Measurements from ENCODE around the gene SMIM24.

SMIM24 gene

DNA sequence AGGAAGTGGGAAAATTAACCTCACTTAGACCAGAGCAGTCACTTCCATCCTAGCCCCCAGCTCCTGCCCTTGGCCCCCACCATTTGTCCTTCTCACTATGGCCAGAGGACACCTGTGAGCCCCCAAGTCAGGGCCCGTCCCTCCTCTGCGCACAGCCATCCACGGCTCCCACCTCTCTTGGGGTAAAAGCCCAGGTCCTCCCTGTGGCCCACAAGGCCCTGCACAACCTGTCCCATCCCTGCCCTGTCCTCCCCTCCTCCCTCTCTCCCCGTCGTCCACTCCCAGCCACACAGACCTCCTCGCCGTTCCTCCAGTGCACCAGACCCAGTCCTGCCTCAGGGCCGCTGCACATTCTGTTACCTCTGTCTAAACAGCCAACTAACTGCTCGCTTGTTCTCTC is 53.9 kb downstream of the SMIM24 start:
- Histone ChIP-seq H3K4me2 (ENCODE audit: low read depth, low read length) (no peak overlapping the region), H3F3A (ENCODE audit: insufficient read depth, low read length) (peaks cover 4% of the 10 kb centered on the region; the same call in 1 of the 2 replicates), H3K9ac (ENCODE audit: low read length) (no peak overlapping the region), H3K79me2 (ENCODE audit: low read length) (no peaks in the 10 kb centered on the region), H3K9me3 (replicated peaks; ENCODE audit: insufficient read depth, low read length) (no peaks in the 10 kb centered on the region), H2AFZ (ENCODE audit: low read length) (no peak overlapping the region), H3K36me3 (replicated peaks; ENCODE audit: insufficient read depth, low read length) (no peaks in the 10 kb centered on the region), H3K27ac (ENCODE audit: low read length) (no peak overlapping the region), H3K4me1 (ENCODE audit: low read length) (no peaks in the 10 kb centered on the region), H4K20me1 (ENCODE audit: insufficient read depth, low read length) (no peaks in the 10 kb centered on the region), H3K27me3 (replicated peaks; ENCODE audit: insufficient read depth, low read length) (peaks cover 94% of the 10 kb centered on the region), H3K4me3 (ENCODE audit: low read length) (no peak overlapping the region), H3K9me2 (replicated peaks; ENCODE audit: insufficient read depth, low read length) (no peaks in the 10 kb centered on the region)
- TF ChIP-seq, protein P1, sequence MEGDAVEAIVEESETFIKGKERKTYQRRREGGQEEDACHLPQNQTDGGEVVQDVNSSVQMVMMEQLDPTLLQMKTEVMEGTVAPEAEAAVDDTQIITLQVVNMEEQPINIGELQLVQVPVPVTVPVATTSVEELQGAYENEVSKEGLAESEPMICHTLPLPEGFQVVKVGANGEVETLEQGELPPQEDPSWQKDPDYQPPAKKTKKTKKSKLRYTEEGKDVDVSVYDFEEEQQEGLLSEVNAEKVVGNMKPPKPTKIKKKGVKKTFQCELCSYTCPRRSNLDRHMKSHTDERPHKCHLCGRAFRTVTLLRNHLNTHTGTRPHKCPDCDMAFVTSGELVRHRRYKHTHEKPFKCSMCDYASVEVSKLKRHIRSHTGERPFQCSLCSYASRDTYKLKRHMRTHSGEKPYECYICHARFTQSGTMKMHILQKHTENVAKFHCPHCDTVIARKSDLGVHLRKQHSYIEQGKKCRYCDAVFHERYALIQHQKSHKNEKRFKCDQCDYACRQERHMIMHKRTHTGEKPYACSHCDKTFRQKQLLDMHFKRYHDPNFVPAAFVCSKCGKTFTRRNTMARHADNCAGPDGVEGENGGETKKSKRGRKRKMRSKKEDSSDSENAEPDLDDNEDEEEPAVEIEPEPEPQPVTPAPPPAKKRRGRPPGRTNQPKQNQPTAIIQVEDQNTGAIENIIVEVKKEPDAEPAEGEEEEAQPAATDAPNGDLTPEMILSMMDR (IDR thresholded peaks at IDR 0.05; ENCODE audit: low read length) = no peak
- TF ChIP-seq EZH2 (optimal IDR thresholded peaks at IDR 0.05; ENCODE audit: low read depth, low read length) (no peak), EZH2phosphoT487 (IDR thresholded peaks at IDR 0.05; ENCODE audit: low read length) (no peak)
- no peak for DNase-seq
